ENCODE results near the gene IPO4. TPM values are rescaled to one million over a fixed set of nuclear protein-coding genes. Genes with fewer than 3 reads are reported as not detected.
"Not testable (repeated sequence)": the region's sequence is repeated elsewhere in the genome, so short reads cannot be mapped to it uniquely, and the experiment has no call there.

The IPO4 gene
- total RNA-seq, 3 donors from 2014 or later = 265 to 293 (median 265) TPM

- ATAC-seq (no peak), DNase-seq (no peak)
- H3K27me3 Mint-ChIP-seq (ENCODE audit: low read depth) = no peaks in the 10 kb centered on the region
- peaks cover 60% of the 10 kb centered on the region for H3K36me3 Mint-ChIP-seq (ENCODE audit: insufficient read depth)
- H3K9me3 Mint-ChIP-seq = no peaks in the 10 kb centered on the region
- H3K4me1 Mint-ChIP-seq (ENCODE audit: low read depth) = peaks cover 34% of the 10 kb centered on the region
- no peak overlapping the region for H3K4me3 Mint-ChIP-seq
Measured at GRCh38 chr14:24206260-24207103, 17.9 kb upstream of the IPO4 start.

- ATAC-seq = no peak
- H3K4me3 Mint-ChIP-seq = no peak overlapping the region
- DNase-seq = no peak
- peaks cover 26% of the 10 kb centered on the region for H3K4me1 Mint-ChIP-seq (ENCODE audit: low read depth)
- H3K36me3 Mint-ChIP-seq (ENCODE audit: insufficient read depth) = peaks cover 51% of the 10 kb centered on the region
- no peaks in the 10 kb centered on the region for H3K27me3 Mint-ChIP-seq (ENCODE audit: low read depth)
- no peaks in the 10 kb centered on the region for H3K9me3 Mint-ChIP-seq
Measured at GRCh38 chr14:24204163-24205146, 15.8 kb upstream of the IPO4 start.

GRCh38 chr14:24203249-24203886, 14.8 kb upstream of the IPO4 start:
- not testable (repeated sequence) for H3K27me3 Mint-ChIP-seq (ENCODE audit: low read depth); H3K9me3 Mint-ChIP-seq; ATAC-seq; H3K4me3 Mint-ChIP-seq; DNase-seq
- Mint-ChIP-seq H3K36me3 (ENCODE audit: insufficient read depth) (peaks cover 55% of the 10 kb centered on the region), H3K4me1 (ENCODE audit: low read depth) (peaks cover 33% of the 10 kb centered on the region)

- H3K4me3 Mint-ChIP-seq; H3K27me3 Mint-ChIP-seq (ENCODE audit: low read depth); DNase-seq; ATAC-seq; H3K9me3 Mint-ChIP-seq: not testable (repeated sequence)
- Mint-ChIP-seq H3K36me3 (ENCODE audit: insufficient read depth) (peaks cover 51% of the 10 kb centered on the region), H3K4me1 (ENCODE audit: low read depth) (peaks cover 33% of the 10 kb centered on the region)
Measured at GRCh38 chr14:24202538-24202937, 13.9 kb upstream of the IPO4 start.

- Mint-ChIP-seq H3K27me3 (ENCODE audit: low read depth) (no peaks in the 10 kb centered on the region), H3K36me3 (ENCODE audit: insufficient read depth) (peaks cover 28% of the 10 kb centered on the region), H3K9me3 (no peaks in the 10 kb centered on the region), H3K4me3 (peak overlapping the region; percentile 2), H3K4me1 (ENCODE audit: low read depth) (peaks cover 36% of the 10 kb centered on the region)
- DNase-seq (no peak), ATAC-seq (no peak)
Measured at GRCh38 chr14:24198814-24199524, 10.4 kb upstream of the IPO4 start.

GRCh38 chr14:24197056-24197450, 8.4 kb upstream of the IPO4 start:
- no peak for DNase-seq
- ATAC-seq = no peak
- H3K27me3 Mint-ChIP-seq (ENCODE audit: low read depth) = no peaks in the 10 kb centered on the region
- H3K36me3 Mint-ChIP-seq (ENCODE audit: insufficient read depth) = peaks cover 28% of the 10 kb centered on the region
- H3K4me3 Mint-ChIP-seq = peak overlapping the region; percentile 97
- no peaks in the 10 kb centered on the region for H3K9me3 Mint-ChIP-seq
- H3K4me1 Mint-ChIP-seq (ENCODE audit: low read depth) = peaks cover 43% of the 10 kb centered on the region

GRCh38 chr14:24196071-24197055, 7.7 kb upstream of the IPO4 start:
- peak; percentile 6 to 9 for ATAC-seq
- H3K9me3 Mint-ChIP-seq = no peaks in the 10 kb centered on the region
- H3K27me3 Mint-ChIP-seq (ENCODE audit: low read depth) = no peaks in the 10 kb centered on the region
- DNase-seq = no peak
- peaks cover 26% of the 10 kb centered on the region for H3K36me3 Mint-ChIP-seq (ENCODE audit: insufficient read depth)
- peak overlapping the region; percentile 97 for H3K4me3 Mint-ChIP-seq
- peaks cover 45% of the 10 kb centered on the region for H3K4me1 Mint-ChIP-seq (ENCODE audit: low read depth)

GRCh38 chr14:24195186-24196070, 6.8 kb upstream of the IPO4 start, which contains the start of gene TM9SF1:
TM9SF1 (minus strand) TSS chr14:24195441; CDS start chr14:24195019, 422 bp downstream.
- H3K4me3 Mint-ChIP-seq = peak within 1 kb of the TSS; percentile 97
- H3K36me3 Mint-ChIP-seq (ENCODE audit: insufficient read depth) = peaks cover 24% of the 10 kb centered on the region
- no peaks in the 10 kb centered on the region for H3K9me3 Mint-ChIP-seq
- ATAC-seq = peak; percentile 94 to 96
- no peaks in the 10 kb centered on the region for H3K27me3 Mint-ChIP-seq (ENCODE audit: low read depth)
- H3K4me1 Mint-ChIP-seq (ENCODE audit: low read depth) = peaks cover 45% of the 10 kb centered on the region
- peak; percentile 83 for DNase-seq

- Mint-ChIP-seq H3K9me3 (no peaks in the 10 kb centered on the region), H3K36me3 (ENCODE audit: insufficient read depth) (peaks cover 25% of the 10 kb centered on the region), H3K27me3 (ENCODE audit: low read depth) (no peaks in the 10 kb centered on the region), H3K4me3 (peak overlapping the region; percentile 97), H3K4me1 (ENCODE audit: low read depth) (peaks cover 48% of the 10 kb centered on the region)
- DNase-seq (no peak), ATAC-seq (no peak)
Measured at GRCh38 chr14:24194873-24195185, 6.2 kb upstream of the IPO4 start.

GRCh38 chr14:24194186-24194872, 5.7 kb upstream of the IPO4 start:
- ATAC-seq = no peak
- Mint-ChIP-seq H3K4me3 (peak overlapping the region; percentile 97), H3K27me3 (ENCODE audit: low read depth) (no peaks in the 10 kb centered on the region), H3K36me3 (ENCODE audit: insufficient read depth) (peaks cover 24% of the 10 kb centered on the region), H3K4me1 (ENCODE audit: low read depth) (peaks cover 50% of the 10 kb centered on the region), H3K9me3 (no peaks in the 10 kb centered on the region)
- no peak for DNase-seq

GRCh38 chr14:24192933-24193332, 4.3 kb upstream of the IPO4 start:
- H3K9me3 Mint-ChIP-seq = no peaks in the 10 kb centered on the region
- peaks cover 20% of the 10 kb centered on the region for H3K36me3 Mint-ChIP-seq (ENCODE audit: insufficient read depth)
- H3K4me3 Mint-ChIP-seq = no peak overlapping the region
- H3K4me1 Mint-ChIP-seq (ENCODE audit: low read depth) = peaks cover 51% of the 10 kb centered on the region
- DNase-seq (no peak), ATAC-seq (no peak)
- H3K27me3 Mint-ChIP-seq (ENCODE audit: low read depth) = no peaks in the 10 kb centered on the region

- peaks cover 51% of the 10 kb centered on the region for H3K4me1 Mint-ChIP-seq (ENCODE audit: low read depth)
- ATAC-seq (no peak), DNase-seq (no peak)
- peaks cover 29% of the 10 kb centered on the region for H3K36me3 Mint-ChIP-seq (ENCODE audit: insufficient read depth)
- H3K9me3 Mint-ChIP-seq = no peaks in the 10 kb centered on the region
- H3K27me3 Mint-ChIP-seq (ENCODE audit: low read depth) = no peaks in the 10 kb centered on the region
- no peak overlapping the region for H3K4me3 Mint-ChIP-seq
Measured at GRCh38 chr14:24190416-24190815, 1.8 kb upstream of the IPO4 start.

All from activated T-cell treated with anti-CD3 and anti-CD28 coated beads, Interleukin-2, amount 50 U/mL, for 4 hours (primary cell).